Measurements from ENCODE around the gene TIMM22.
"Not testable (repeated sequence)": the region's sequence is repeated elsewhere in the genome, so short reads cannot be mapped to it uniquely, and the experiment has no call there.

DNA sequence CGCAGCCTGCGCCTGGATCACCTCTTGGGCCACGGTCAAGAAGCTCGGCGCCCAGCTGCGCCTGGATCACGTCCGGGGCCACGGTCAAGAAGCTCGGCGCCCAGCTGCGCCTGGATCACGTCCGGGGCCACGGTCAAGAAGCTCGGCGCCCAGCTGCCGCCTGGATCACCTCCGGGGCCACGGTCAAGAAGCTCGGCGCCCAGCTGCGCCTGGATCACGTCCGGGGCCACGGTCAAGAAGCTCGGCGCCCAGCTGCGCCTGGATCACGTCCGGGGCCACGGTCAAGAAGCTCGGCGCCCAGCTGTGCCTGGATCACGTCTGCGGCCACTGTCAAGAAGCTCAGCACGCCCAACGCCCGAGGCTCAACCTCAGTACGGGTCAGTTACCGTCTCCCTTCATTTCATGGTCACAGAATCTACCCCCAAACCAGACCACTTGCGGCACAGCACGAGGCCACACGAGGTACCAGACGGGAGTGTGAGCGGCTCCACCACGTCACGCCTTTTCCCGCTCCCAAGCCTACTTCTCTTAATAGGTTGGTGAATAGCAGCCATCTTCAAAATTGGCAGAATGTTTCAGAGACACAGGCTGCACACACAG is 51.7 kb downstream of the TIMM22 start:
- TF ChIP-seq, protein P1, sequence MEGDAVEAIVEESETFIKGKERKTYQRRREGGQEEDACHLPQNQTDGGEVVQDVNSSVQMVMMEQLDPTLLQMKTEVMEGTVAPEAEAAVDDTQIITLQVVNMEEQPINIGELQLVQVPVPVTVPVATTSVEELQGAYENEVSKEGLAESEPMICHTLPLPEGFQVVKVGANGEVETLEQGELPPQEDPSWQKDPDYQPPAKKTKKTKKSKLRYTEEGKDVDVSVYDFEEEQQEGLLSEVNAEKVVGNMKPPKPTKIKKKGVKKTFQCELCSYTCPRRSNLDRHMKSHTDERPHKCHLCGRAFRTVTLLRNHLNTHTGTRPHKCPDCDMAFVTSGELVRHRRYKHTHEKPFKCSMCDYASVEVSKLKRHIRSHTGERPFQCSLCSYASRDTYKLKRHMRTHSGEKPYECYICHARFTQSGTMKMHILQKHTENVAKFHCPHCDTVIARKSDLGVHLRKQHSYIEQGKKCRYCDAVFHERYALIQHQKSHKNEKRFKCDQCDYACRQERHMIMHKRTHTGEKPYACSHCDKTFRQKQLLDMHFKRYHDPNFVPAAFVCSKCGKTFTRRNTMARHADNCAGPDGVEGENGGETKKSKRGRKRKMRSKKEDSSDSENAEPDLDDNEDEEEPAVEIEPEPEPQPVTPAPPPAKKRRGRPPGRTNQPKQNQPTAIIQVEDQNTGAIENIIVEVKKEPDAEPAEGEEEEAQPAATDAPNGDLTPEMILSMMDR (conservative IDR thresholded peaks at IDR 0.05; ENCODE audit: low read depth, low read length): not testable (repeated sequence)
- TF ChIP-seq EZH2 (IDR thresholded peaks at IDR 0.05; ENCODE audit: low read length, unreplicated experiment); EZH2phosphoT487 (IDR thresholded peaks at IDR 0.05; ENCODE audit: borderline replicate concordance, low read length): not testable (repeated sequence)
